PC-9 (cell line): Measurements from ENCODE around the gene KLHL30. TPM values are rescaled to one million over a fixed set of nuclear protein-coding genes. Genes with fewer than 3 reads are reported as not detected.

Experiments
- BruUV-seq: library from RNA; stranded (reverse); fragments of 400-500 nt; replicated peaks from 2 replicates; lab custom pipeline; 2021; lab: Mats Ljungman, UMichigan
- CTCF ChIA-PET: fragments of 300-600 bp; sonication (Branson Sonifier 250); formaldehyde crosslinking; loops from one replicate; lab custom pipeline; 2022; ENCODE audit warnings: antibody characterized with exemption; lab: Charles Lee
- POLR2A ChIA-PET: fragments of 300-600 bp; sonication (Branson Sonifier 250); formaldehyde crosslinking; loops from one replicate; lab custom pipeline; 2022; ENCODE audit warnings: antibody characterized with exemption; ENCODE audit not compliant: unreplicated experiment; lab: Charles Lee
- DNase-seq, 2 experiments: peaks; one replicate each; pipeline versions ENCODE4 v3.0.0 to v3.0.0-alpha.2; 2015 to 2022; ENCODE audit warnings: mixed read lengths in 1 of 2
- H2AFZ ChIP-seq: fragments of 200-600 bp; sonication (generic); 2 replicates; pipeline ENCODE4 v1.8.1; 2017; ENCODE audit warnings: antibody characterized with exemption
- H3F3A ChIP-seq: fragments of 200-600 bp; sonication (generic); 2 replicates; pipeline ENCODE4 v1.8.1; 2017; ENCODE audit warnings: antibody characterized with exemption, mild to moderate bottlenecking, low read depth; ENCODE audit not compliant: insufficient read depth
- H3K27ac ChIP-seq: fragments of 200-600 bp; sonication (generic); 2 replicates; pipeline ENCODE4 v1.6.1; 2016; ENCODE audit warnings: mixed run types
- H3K27me3 ChIP-seq: fragments of 200-600 bp; sonication (generic); 2 replicates; pipeline ENCODE4 v1.6.1; 2016; ENCODE audit warnings: low read depth, mixed run types; ENCODE audit not compliant: insufficient read depth
- H3K36me3 ChIP-seq: fragments of 200-600 bp; sonication (generic); 2 replicates; pipeline ENCODE4 v1.6.1; 2016; ENCODE audit warnings: low read depth, mixed run types
- H3K4me1 ChIP-seq: fragments of 200-600 bp; sonication (generic); replicated peaks from 2 replicates; pipeline ENCODE4 v1.6.1; 2016; ENCODE audit warnings: mixed run types; ENCODE audit not compliant: insufficient read depth
- H3K4me2 ChIP-seq: fragments of 200-600 bp; sonication (generic); 2 replicates; pipeline ENCODE4 v1.6.1; 2017; ENCODE audit warnings: mixed run types
- H3K4me3 ChIP-seq: fragments of 200-600 bp; sonication (generic); 2 replicates; pipeline ENCODE4 v1.6.1; 2016; ENCODE audit warnings: mixed run types
- H3K79me2 ChIP-seq: fragments of 200-600 bp; sonication (generic); 2 replicates; pipeline ENCODE4 v1.6.1; 2017; ENCODE audit warnings: low read depth, mixed run types
- H3K9me2 ChIP-seq: fragments of 200-600 bp; sonication (generic); 2 replicates; pipeline ENCODE4 v1.8.1; 2017; ENCODE audit warnings: mild to moderate bottlenecking; ENCODE audit not compliant: insufficient read depth
- H3K9me3 ChIP-seq: fragments of 200-600 bp; sonication (generic); 2 replicates; pipeline ENCODE4 v1.8.1; 2016; ENCODE audit warnings: low read depth; ENCODE audit not compliant: insufficient read depth
- H4K20me1 ChIP-seq: fragments of 200-600 bp; sonication (generic); 2 replicates; pipeline ENCODE4 v1.8.1; 2017; ENCODE audit not compliant: insufficient read depth
- CTCF ChIP-seq: fragments of 200-600 bp; sonication (generic); conservative IDR thresholded peaks from 2 replicates; pipeline ENCODE4 v1.6.1; 2017; ENCODE audit warnings: mixed run types, antibody characterized with exemption, mild to moderate bottlenecking, moderate library complexity
- EZH2 ChIP-seq: fragments of 200-600 bp; sonication (generic); IDR thresholded peaks from 2 replicates; pipeline ENCODE4 v1.8.0; 2017; ENCODE audit warnings: antibody characterized with exemption, low read depth
- intact Hi-C: fragments of 100-400 bp; cut with micrococcal nuclease; formaldehyde crosslinking; loops from one replicate; pipeline ENCODE4 v1.10.0; 2022; ENCODE audit not compliant: unreplicated experiment
- total RNA-seq: library from RNA; stranded (reverse); gene quantifications from 2 replicates; pipeline ENCODE4 v1.2.3, GENCODE V29; 2021

Gene KLHL30
- total RNA-seq, 1 experiment from 2014 or later, result 1.2 TPM

GRCh38 chr2:238106339-238106697, 32.1 kb upstream of the KLHL30 start:
- intact Hi-C loops, result no loop called here
- no TSS peak for BruUV-seq
- no peak for TF ChIP-seq EZH2
- TF ChIP-seq CTCF, result no peak

GRCh38 chr2:238106698-238107524, 31.6 kb upstream of the KLHL30 start:
- H4K20me1 ChIP-seq, result no peaks in the 10 kb centered on the region
- POLR2A ChIA-PET, result no interaction called here
- peaks cover 3% of the 10 kb centered on the region for H3F3A ChIP-seq
- CTCF ChIA-PET, result interaction anchor here (0.6 kb wide), 1 partner anchor 1173 kb away, joined by 8 read pairs; no protein-coding TSS in a partner anchor
- peak; percentile 48 to 69 for DNase-seq
- BruUV-seq, result no TSS peak
- peak overlapping the region; percentile 68; the same call in 1 of the 2 replicates for H2AFZ ChIP-seq
- H3K27me3 ChIP-seq, result no peaks in the 10 kb centered on the region
- H3K9me3 ChIP-seq, result no peaks in the 10 kb centered on the region
- H3K27ac ChIP-seq, result no peak overlapping the region
- no peak for TF ChIP-seq EZH2
- peak; percentile 62 for TF ChIP-seq CTCF
- no peaks in the 10 kb centered on the region for H3K9me2 ChIP-seq
- peak overlapping the region; percentile 45; the same call in 1 of the 2 replicates for H3K4me3 ChIP-seq
- intact Hi-C loops, result loop anchor here (1.0 kb wide), 1 partner anchor 249 kb away; no protein-coding TSS in a partner anchor
- peak overlapping the region; percentile 81 for H3K4me2 ChIP-seq
- 0 out of 2 replicates have a peak, but pooled peaks cover 8% of the 10 kb centered on the region for H3K4me1 ChIP-seq
- H3K79me2 ChIP-seq, result no peaks in the 10 kb centered on the region
- no peaks in the 10 kb centered on the region for H3K36me3 ChIP-seq

More at GRCh38 chr2:238106339-238106697, 32.1 kb upstream of the KLHL30 start:
- H3K79me2 ChIP-seq, result no peaks in the 10 kb centered on the region
- H3K4me2 ChIP-seq, result no peak overlapping the region
- H3F3A ChIP-seq, result peaks cover 3% of the 10 kb centered on the region
- no peaks in the 10 kb centered on the region for H3K9me2 ChIP-seq
- H3K36me3 ChIP-seq, result no peaks in the 10 kb centered on the region
- H3K4me1 ChIP-seq, result 0 out of 2 replicates have a peak, but pooled peaks cover 8% of the 10 kb centered on the region
- H3K9me3 ChIP-seq, result no peaks in the 10 kb centered on the region
- no peaks in the 10 kb centered on the region for H4K20me1 ChIP-seq
- H3K27ac ChIP-seq, result no peak overlapping the region
- no peak overlapping the region for H3K4me3 ChIP-seq
- H3K27me3 ChIP-seq, result no peaks in the 10 kb centered on the region
- no peak overlapping the region for H2AFZ ChIP-seq
- ChIA-PET POLR2A (no interaction called here), CTCF (no interaction called here)
- DNase-seq, result no peak

- TF ChIP-seq CTCF (no peak; the same call in 1 of the 2 replicates), EZH2 (no peak)
- CTCF ChIA-PET, result interaction anchor here (0.6 kb wide), 1 partner anchor 1174 kb away, joined by 8 read pairs; no protein-coding TSS in a partner anchor
- Histone ChIP-seq H3K36me3 (no peaks in the 10 kb centered on the region), H3K4me3 (peak overlapping the region; percentile 45; the same call in 1 of the 2 replicates), H3K4me2 (peak overlapping the region; percentile 81), H3K27ac (no peak overlapping the region), H3K27me3 (no peaks in the 10 kb centered on the region; the same call in 1 of the 2 replicates), H3F3A (peaks cover 3% of the 10 kb centered on the region), H3K9me3 (peaks cover 6% of the 10 kb centered on the region; the same call in 1 of the 2 replicates), H3K4me1 (0 out of 2 replicates have a peak, but pooled peaks cover 8% of the 10 kb centered on the region), H4K20me1 (no peaks in the 10 kb centered on the region), H3K9me2 (no peaks in the 10 kb centered on the region), H2AFZ (peak overlapping the region; percentile 68; the same call in 1 of the 2 replicates), H3K79me2 (no peaks in the 10 kb centered on the region)
- intact Hi-C loops, result loop anchor here (1.0 kb wide), 1 partner anchor 249 kb away; no protein-coding TSS in a partner anchor
- POLR2A ChIA-PET, result no interaction called here
- no TSS peak for BruUV-seq
- peak in 1 of 2 experiments; percentile 42 for DNase-seq
Observed at GRCh38 chr2:238107525-238108422, 30.7 kb upstream of the KLHL30 start.
